ENCODE data around the gene SRSF4. TPM values are rescaled to one million over a fixed set of nuclear protein-coding genes. Genes with fewer than 3 reads are reported as not detected.

The SRSF4 gene
- total RNA-seq: 17.4 and 26.4 TPM in 2 replicates

GRCh38 chr1:29181413-29182225, at the start of gene SRSF4:
SRSF4 (minus strand) TSS chr1:29181900; CDS start chr1:29181752, 148 bp downstream.

GRCh38 chr1:29230553-29231378, 49.1 kb upstream of the SRSF4 start, which contains the start of gene MECR:
MECR (minus strand) TSS chr1:29230934; CDS start chr1:29230906, 28 bp downstream.

GRCh38 chr1:29123887-29124365, 57.8 kb downstream of the SRSF4 start, which contains the start of gene TMEM200B:
TMEM200B (minus strand) TSS chr1:29123903; CDS start chr1:29121828, 2,075 bp downstream.

Other genes starting within 250 kb of the SRSF4 start
- gene TMEM200B, start 58.0 kb downstream of the SRSF4 start, total RNA-seq: 6.7 and 8.8 TPM in 2 replicates
- gene MECR, start 49.0 kb upstream of the SRSF4 start, total RNA-seq: 31.9 and 39.6 TPM in 2 replicates
- 27.5 and 51.3 TPM in 2 replicates for gene PTPRU, start 54.6 kb upstream of the SRSF4 start, total RNA-seq